NCI-H2227 treated with DMSO at 0.1 percent for 48 hours (cell line): ENCODE measurements around the gene SHISA4.
"Not testable (repeated sequence)": the region's sequence is repeated elsewhere in the genome, so short reads cannot be mapped to it uniquely, and the experiment has no call there.

Source experiments
- DNase-seq: peaks from one replicate; lab custom pipeline; 2025; lab: John Stamatoyannopoulos, UW

The SHISA4 gene, protein sequence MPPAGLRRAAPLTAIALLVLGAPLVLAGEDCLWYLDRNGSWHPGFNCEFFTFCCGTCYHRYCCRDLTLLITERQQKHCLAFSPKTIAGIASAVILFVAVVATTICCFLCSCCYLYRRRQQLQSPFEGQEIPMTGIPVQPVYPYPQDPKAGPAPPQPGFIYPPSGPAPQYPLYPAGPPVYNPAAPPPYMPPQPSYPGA

GRCh38 chr1:201888282-201889089, at the start of gene SHISA4:
Gene SHISA4 (plus strand): TSS chr1:201888898. CDS start chr1:201888995, 97 bp downstream.
- DNase-seq: peak; percentile 62

GRCh38 chr1:201839089-201839488, 49.6 kb upstream of the SHISA4 start:
- not testable (repeated sequence) for DNase-seq

- no peak for DNase-seq
Observed at GRCh38 chr1:201840055-201840454, 48.6 kb upstream of the SHISA4 start.

DNA sequence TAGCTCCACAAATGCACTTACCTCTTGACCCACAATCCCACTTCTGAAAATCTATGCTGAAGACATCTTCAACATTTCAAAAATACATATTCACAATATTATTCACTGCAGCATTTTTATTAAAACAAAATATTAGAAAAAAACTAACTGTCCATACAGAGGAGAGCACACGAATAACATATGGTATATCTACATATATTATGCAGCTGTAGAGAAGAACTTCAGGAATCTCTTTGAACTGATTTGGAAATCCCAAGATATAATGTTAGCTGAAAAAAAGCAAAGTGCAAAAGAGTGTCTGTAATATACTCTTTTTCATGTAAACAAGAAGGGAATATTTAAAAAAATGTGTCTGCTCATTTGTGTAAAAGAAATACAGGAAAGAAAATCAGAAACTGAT, 48.2 kb upstream of the SHISA4 start:
- DNase-seq: no peak

DNA sequence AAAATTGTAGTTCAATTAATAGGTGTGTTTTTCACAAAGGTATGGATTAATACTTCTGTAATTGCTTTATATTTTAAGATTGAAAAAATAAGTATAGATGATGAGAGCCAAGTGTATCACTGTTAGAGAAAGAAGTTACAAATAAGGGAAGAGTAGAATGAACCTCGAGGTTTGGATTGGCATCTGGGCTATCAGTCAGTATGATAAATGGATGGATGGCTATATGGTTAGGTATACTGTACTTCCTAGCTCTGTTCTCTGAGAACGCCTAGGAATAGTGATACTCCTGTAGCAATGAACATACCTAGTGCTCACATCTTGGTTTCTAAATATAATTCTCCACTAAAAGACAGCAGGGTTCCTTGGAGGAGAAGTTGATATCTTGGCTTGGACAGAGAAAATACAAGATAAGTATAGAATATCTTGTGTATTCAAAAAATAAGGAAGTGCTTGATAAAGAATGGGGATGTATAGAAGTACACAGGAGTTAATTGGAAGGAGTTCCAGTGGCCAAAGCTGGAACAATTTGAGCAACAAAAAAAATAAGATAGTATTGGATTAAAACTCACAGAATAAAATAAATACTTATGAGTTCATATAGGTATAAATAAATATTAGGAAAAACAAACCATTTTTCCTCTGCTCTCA, 47.3 kb upstream of the SHISA4 start:
- no peak for DNase-seq

DNA sequence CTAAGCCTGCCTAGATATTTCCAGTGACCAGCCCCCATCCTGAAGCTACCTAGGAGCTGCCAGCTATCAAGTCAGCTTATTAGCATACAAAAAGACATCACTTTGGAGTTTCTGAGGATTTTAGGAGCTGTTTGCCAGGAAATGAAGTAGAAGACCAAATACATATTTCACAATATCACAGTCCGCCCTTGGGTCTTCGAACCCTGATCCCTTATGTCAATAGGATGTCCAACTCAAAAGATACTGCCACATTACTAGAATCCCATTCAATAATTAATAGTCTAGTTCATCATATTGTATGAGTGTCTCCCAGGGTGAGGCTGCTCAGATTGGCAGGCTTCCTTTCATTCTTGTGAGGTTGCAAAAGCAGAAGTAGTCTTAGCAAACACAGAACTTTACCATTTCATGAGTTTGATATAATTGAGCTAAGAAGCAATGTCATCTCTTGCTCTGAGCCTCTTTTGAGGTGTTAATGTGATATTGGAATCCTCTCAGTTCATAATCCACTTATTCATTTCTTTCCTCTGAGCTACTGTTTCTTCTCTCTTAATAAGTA, 46.1 kb upstream of the SHISA4 start:
- no peak for DNase-seq

DNA sequence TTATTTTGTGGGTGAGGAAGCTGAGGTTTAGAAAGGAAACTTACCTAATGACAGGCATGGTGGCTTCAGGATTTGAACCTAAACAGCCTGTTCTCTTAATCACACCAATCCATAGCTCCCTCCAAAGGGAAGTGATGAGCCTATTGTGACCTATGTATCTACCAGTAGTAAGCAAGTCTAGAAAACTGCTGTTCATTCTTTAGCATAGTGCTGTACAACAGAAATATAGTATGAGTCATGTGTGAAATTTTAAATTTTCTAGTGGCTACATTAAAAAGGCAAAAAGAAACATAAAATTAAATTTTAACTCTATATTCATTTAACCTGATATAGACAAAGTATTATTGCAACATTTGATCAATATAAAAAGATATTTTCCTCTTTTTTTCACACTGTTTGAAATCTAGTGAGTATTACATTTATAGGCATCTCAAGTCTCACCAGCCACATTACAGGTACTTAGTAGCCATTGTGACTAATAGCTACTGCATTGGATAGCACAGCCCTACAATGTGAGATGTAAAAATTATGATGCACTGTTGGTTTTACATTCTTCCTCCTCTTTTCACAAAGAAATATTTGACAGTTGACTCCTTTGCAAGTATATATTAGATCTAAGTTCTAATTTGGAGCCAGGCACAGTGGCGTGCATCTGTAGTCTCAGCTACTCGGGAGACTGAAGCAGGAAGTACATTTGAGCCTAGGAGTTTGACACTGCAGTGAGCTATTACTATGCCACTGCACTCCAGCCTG, 43.2 kb upstream of the SHISA4 start:
- DNase-seq: no peak

- DNase-seq: no peak
Observed at GRCh38 chr1:201847150-201847549, 41.5 kb upstream of the SHISA4 start.

- DNase-seq: no peak
Observed at GRCh38 chr1:201848230-201848629, 40.5 kb upstream of the SHISA4 start.

- no peak for DNase-seq
Observed at GRCh38 chr1:201849372-201850052, 39.2 kb upstream of the SHISA4 start.

DNA sequence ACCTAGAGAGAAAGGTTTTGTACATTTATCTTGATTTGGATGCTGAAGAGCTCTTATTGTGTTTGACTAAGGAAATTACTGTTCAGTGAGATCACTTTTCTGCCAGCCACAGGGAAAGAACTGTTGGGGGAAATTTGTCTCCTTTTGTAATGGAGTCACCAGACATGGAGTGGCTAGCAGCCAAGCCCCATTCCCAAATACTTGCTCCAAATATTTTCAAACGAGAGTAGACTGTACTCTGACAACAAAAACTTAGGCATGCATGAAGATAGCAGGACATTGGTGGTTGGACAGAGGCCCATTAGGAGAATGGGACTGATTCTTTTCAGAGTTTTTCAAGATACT, 38.7 kb upstream of the SHISA4 start:
- DNase-seq: no peak

DNA sequence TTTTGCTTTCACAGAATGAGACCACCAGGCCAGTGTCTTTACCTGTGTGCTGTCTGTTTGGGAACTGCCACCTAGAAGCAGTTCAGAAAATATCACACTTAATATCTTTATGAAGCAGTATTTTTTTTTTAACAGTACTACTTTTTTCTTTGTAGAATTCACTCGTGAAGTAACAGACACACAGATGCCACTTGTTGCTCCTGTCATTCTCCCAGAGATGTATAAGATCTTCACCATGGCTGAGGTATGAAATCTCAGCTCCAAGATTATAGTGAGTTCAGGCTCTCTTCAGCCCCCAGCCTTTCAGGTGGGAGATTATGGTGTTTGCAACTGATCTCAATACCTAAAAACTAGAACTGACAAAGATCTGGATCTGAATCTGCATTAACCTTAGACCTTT, 36.7 kb upstream of the SHISA4 start:
- no peak for DNase-seq

GRCh38 chr1:201856722-201857121, 32.0 kb upstream of the SHISA4 start:
- not testable (repeated sequence) for DNase-seq

DNA sequence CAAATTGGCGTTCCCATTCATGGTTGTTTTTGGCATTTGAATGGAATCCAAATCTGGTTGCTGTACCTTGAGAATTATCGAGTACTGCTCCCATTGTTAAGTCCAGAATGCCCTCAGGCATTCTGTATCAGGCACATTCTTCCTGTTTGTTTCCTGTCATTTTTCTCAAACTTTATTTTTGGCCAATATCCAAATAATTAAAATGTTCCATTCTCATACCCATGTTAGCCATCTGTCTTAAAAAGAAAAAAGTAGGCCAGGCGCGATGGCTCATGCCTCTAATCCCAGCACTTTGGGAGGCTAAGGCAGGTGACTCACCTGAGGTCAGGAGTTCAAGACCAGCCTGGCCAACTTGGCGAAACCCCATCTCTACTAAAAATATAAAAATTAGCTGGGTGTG, 29.3 kb upstream of the SHISA4 start:
- DNase-seq: no peak

GRCh38 chr1:201861448-201861847, 27.2 kb upstream of the SHISA4 start:
- DNase-seq: no peak

- no peak for DNase-seq
Observed at GRCh38 chr1:201870397-201870796, 18.3 kb upstream of the SHISA4 start.

- no peak for DNase-seq
Observed at GRCh38 chr1:201874672-201875071, 14.0 kb upstream of the SHISA4 start.

DNA sequence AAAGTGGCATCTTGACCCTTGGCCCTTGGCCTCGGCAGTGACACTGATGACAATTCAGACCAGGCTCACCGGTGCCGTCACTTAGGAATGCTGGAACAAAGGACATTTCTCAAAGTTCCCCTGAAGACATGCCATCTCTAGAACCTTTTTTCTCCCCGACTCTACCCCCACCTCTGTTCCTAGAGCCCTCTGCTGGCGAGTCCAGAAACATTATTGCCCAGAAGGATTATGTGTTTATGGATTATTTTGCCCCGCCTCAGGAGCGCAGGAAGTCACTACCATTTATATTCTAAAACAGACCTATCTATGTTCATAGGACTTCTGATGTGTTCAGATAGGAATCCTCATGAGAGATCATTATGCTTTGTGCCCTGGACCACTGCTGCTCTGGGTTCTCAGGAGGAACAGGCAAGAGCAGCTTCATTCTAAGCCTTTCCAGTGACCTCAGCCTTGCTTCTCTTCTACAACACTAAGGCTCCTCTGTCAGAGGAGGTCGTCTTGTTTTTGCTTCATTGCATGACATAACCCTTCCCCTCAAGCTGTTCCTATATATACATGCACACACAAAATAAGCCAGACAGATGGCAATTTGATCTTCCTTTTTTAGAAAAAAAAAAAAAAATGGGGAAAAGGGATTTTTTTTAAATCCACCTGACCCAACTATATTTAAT, 12.4 kb upstream of the SHISA4 start:
- peak; percentile 2 for DNase-seq

GRCh38 chr1:201877877-201878401, 10.8 kb upstream of the SHISA4 start:
- peak; percentile 6 for DNase-seq

GRCh38 chr1:201880928-201881571, 7.6 kb upstream of the SHISA4 start:
- DNase-seq: no peak
